Endothelial cell of umbilical vein (primary cell): ENCODE results near the gene ADAT1.

Source experiments
- EZH2 ChIP-seq: IDR thresholded peaks from 2 replicates; pipeline ENCODE4 v1.6.1; 2012; ENCODE audit warnings: borderline replicate concordance, low read depth, mild to moderate bottlenecking, moderate library complexity, low read length, inconsistent platforms; ENCODE audit not compliant: severe bottlenecking
- JUN ChIP-seq: IDR thresholded peaks from 2 replicates; pipeline ENCODE4 v1.6.1; 2011; ENCODE audit warnings: borderline replicate concordance, low read depth; ENCODE audit not compliant: insufficient read length, insufficient read depth
- POLR2A ChIP-seq: IDR thresholded peaks from 2 replicates; pipeline ENCODE4 v1.6.1; 2012; ENCODE audit warnings: low read depth, mild to moderate bottlenecking, control low read depth, low read length
- POLR2AphosphoS5 ChIP-seq: IDR thresholded peaks from 2 replicates; pipeline ENCODE4 v1.6.1; 2012; ENCODE audit warnings: low read depth, mild to moderate bottlenecking, control low read depth, low read length, moderate library complexity; ENCODE audit not compliant: insufficient read depth
- TF ChIP-seq, protein P1 (sequence below), 2 donors: IDR thresholded peaks; 1 replicate in 1 of 2; 2 replicates in 1 of 2; pipeline ENCODE4 v1.5.1; 2011; ENCODE audit warnings: low read length in 2 of 2, mild to moderate bottlenecking in 2 of 2, moderate library complexity in 2 of 2, control low read depth in 1 of 2, inconsistent platforms in 1 of 2, low read depth in 1 of 2; ENCODE audit not compliant: insufficient read depth in 1 of 2; ENCODE audit errors: extremely low read depth in 1 of 2

DNA sequence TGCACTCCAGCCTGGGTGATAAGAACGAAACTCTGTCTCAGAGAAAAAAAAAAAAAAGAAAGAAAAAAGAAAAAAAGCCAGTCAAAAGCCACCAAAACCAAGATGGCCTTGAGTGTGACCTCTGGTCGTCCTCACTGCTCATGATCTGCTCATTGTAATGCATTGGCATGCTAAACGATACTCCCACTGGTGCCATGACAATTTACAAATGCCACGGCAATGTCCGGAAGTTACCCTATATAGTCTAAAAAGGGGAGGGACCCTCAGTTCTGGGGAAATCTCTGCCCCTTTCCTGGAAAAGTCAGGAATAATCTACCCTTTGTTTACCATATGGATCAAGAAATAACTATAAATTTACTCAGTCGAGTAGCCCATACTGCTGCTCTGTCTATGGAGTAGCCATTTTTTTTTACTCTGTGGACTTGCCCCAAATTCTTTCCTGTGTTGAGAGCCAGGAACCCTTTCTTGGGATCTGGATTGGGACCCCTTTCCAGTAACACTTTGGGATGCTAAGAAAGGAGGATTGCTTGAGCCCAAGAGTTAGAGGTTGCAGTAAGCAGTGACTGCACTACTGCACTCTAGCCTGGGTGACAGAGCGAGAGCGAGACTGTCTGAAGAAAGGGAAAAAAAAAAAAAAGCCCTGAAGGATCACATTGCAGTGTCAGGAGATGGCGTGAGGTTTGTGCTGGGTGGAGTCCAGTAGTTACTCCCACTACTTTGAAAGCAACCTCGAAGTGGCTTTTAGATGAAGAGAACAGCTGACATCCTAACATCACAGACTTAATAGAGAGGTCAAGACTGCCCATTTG is 63.3 kb downstream of the ADAT1 start:
- TF ChIP-seq, protein P1, sequence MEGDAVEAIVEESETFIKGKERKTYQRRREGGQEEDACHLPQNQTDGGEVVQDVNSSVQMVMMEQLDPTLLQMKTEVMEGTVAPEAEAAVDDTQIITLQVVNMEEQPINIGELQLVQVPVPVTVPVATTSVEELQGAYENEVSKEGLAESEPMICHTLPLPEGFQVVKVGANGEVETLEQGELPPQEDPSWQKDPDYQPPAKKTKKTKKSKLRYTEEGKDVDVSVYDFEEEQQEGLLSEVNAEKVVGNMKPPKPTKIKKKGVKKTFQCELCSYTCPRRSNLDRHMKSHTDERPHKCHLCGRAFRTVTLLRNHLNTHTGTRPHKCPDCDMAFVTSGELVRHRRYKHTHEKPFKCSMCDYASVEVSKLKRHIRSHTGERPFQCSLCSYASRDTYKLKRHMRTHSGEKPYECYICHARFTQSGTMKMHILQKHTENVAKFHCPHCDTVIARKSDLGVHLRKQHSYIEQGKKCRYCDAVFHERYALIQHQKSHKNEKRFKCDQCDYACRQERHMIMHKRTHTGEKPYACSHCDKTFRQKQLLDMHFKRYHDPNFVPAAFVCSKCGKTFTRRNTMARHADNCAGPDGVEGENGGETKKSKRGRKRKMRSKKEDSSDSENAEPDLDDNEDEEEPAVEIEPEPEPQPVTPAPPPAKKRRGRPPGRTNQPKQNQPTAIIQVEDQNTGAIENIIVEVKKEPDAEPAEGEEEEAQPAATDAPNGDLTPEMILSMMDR (IDR thresholded peaks at IDR 0.05; ENCODE audit: extremely low read depth in 1 of 2, insufficient read depth in 1 of 2, low read depth in 1 of 2, low read length in 2 of 2) = no peak
- TF ChIP-seq EZH2 = no peak
- TF ChIP-seq POLR2AphosphoS5 = no peak
- no peak for TF ChIP-seq JUN
- no peak for TF ChIP-seq POLR2A
